Left forelimb (tissue), 1 donor: ENCODE results near the gene UPF1.

Source experiments
- DNase-seq: peaks from one replicate; pipeline ENCODE4 v3.0.0-alpha.2; 2018; ENCODE audit warnings: low spot score

Gene UPF1

DNA sequence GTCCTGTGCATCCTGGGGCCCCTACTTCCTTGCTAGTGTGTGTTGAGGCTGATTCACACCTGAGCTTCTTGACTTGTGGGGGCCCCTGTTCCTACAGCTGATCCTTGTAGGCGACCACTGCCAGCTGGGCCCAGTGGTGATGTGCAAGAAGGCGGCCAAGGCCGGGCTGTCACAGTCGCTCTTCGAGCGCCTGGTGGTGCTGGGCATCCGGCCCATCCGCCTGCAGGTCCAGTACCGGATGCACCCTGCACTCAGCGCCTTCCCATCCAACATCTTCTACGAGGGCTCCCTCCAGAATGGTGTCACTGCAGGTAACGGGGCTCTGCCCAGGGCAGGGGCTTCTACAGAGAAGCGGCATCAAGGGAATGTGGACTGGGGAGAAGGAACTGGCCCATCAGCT is 25.5 kb downstream of the UPF1 start:
- DNase-seq: no peak

DNA sequence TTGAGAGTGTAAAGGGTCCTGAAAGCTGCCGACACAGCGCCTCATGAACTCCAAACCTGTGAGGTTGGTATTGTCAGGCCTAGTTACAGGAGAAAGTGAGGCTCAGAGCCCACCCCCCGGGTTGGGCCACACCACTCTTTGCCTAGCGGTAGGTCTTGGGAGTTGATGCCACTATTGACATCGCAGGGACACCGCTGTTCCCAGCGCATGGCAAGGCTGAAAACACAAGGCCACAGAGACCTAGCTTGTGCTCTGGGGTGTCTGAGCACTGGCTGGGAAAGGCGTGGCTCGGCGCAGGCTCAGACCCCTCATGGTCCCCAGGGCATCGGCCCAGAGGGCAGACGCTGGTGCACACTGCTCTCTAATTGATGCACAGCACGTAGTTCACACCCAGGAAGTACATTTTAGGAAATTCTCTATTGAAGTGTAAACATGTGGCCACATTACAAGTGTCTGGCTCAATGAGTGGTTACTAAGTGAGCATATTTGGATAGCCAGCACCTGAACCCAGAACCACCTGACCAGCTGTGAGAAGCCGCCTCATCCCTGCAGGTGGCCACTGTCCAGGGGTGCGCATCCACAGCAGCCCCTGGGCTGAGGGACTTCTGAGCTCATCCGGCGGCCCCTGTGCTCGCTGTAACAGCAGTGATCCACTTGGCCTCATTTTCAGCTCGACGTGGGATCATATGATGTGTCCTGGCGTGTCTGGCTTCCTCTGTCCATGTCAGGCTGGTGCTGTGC is 27.3 kb downstream of the UPF1 start:
- DNase-seq: no peak

DNA sequence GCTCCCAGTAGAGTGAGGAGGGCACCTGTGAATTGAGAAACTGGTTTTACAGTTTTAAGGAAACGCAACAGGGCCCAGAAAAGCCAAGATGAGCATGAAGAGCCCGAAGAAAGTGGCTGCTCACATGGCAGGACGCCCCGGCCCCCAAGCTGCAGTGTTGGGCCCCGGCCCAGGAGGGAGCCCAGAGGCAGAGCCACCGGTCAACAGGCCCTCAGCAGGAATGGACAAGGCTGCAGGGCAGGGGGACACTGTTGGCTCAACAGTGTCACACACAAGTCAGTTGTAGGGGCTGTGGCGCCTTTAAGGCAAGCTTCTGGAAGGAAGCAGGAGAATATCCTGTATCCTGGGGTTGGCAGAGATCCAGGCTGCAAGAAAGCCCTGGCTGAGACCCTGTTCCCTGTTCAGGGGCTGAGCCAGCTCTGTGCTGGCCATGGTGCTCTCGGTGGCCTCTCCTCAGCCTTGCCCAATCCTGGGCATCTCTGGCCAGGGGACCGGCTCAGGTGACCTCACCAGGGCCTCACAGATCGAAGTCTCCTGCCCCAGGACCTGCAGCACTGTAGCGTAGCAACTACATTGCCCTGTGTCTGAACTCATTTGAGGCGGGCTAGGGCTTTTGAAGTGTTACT is 28.0 kb downstream of the UPF1 start:
- DNase-seq: no peak

DNA sequence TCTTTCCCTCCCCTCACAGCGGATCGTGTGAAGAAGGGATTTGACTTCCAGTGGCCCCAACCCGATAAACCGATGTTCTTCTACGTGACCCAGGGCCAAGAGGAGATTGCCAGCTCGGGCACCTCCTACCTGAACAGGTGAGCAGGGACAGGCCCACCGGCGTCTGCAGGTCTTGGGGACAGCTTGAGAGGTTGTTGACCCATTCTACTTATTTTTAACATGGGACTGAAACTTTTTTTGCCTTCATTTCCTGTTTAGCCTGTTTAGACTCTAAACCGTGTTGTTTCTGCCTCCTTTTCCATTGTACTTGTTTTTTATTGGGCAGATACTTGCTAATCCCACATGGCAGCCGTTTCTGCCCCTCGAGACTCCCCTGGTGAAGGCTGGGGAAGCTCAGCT is 28.5 kb downstream of the UPF1 start:
- DNase-seq: no peak

DNA sequence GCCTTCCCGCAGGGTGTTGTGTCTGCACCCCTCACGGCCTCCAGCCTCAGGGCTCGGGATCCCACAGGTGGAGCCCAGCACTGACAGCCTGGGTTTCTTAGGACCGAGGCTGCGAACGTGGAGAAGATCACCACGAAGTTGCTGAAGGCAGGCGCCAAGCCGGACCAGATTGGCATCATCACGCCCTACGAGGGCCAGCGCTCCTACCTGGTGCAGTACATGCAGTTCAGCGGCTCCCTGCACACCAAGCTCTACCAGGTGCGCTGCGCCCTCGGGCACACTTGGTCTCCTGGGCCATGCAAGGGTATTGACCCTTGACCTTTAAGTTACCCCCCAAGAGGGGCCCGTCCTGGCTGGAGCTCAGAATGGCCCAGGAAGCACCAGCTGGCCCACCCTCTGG is 29.0 kb downstream of the UPF1 start:
- no peak for DNase-seq

DNA sequence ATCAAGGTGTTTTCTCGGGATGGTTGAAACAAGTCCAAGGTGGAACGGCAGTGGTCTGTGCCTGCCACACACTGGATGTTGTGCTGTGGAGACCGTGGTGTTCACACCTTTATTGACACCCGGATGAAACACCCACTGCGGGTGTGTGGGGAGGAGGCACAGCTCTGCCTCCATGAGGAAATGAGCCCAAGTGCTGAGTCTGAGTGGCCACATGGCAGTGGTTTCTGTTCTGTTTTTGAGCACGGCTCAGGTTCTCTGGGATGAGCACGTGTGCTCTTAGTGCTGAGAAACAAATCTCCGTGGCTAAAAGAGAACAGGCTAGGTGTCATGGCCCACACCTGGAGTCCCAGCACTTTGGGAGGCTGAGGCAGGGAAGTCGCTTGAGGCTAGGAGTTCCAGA is 29.5 kb downstream of the UPF1 start:
- no peak for DNase-seq

DNA sequence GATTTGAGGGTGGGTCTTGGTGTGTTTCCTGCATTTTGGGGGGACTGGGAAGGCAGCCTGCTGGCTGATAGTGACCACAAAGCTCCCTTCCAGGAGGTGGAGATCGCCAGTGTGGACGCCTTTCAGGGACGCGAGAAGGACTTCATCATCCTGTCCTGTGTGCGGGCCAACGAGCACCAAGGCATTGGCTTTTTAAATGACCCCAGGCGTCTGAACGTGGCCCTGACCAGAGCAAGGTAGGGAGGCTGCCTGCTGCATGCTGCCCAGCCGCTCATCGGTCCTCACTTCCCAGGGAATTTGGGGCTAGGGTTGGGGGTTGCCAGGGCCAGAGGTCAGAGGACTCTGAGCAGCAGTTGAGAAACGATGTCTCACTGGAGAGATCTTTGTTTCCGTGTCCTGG is 30.2 kb downstream of the UPF1 start:
- DNase-seq: no peak

DNA sequence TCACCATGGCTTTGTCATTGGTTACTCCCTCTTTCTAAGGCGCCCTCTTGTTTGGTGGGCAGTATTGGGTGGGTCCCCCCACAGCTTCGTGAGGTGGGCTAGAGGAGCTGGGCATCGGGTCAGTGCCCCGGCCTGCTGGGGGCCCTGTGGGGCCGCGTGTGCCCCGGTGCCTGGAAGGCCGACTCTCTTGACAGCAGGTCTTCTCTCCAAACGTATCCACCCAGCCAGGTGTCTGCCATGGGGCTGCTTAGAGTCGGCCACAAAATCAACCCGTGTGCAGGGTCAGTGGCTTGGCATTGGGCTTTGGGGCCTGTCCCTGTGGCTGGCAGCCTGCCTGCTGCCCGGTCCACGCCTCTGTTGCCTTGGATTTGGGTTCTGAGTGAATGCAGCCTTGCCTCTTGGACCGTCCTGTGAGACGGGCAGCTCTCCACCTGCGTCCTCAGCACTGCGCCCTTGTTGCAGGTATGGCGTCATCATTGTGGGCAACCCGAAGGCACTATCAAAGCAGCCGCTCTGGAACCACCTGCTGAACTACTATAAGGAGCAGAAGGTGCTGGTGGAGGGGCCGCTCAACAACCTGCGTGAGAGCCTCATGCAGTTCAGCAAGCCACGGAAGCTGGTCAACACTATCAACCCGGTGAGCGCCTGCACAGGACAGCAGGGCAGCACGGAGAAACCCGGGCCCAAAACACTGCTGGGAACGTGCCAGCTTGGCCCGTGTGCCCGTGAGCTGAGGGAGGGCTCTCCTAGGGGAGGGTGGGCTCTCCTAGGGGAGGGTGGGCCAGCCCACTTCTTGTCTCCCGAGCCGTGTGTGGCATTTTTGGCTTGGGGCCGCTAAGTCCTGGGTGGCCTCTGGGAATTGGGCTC is 31.4 kb downstream of the UPF1 start:
- DNase-seq: no peak

DNA sequence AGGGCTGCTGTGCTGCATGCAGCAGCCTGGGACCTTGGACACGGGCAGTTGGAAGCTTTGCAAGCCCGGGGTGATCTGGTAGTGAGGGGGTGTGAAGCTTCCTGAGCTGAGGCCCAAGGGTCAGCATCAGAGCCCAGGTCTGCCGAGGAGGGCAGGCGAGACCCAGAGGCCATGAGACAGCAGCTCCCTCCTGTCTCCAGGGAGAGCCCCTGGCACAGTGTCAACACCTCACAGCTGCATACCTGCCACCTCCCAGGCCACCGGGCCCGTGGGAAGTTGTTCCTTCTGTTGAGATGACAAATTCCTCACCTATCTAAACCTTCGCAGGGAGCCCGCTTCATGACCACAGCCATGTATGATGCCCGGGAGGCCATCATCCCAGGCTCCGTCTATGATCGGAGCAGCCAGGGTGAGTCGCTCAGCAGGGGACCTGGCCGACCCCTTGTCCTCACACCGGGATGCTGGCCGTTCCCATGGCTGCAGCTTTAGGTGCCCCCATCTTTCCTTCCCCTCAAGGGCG is 32.1 kb downstream of the UPF1 start:
- DNase-seq: no peak

DNA sequence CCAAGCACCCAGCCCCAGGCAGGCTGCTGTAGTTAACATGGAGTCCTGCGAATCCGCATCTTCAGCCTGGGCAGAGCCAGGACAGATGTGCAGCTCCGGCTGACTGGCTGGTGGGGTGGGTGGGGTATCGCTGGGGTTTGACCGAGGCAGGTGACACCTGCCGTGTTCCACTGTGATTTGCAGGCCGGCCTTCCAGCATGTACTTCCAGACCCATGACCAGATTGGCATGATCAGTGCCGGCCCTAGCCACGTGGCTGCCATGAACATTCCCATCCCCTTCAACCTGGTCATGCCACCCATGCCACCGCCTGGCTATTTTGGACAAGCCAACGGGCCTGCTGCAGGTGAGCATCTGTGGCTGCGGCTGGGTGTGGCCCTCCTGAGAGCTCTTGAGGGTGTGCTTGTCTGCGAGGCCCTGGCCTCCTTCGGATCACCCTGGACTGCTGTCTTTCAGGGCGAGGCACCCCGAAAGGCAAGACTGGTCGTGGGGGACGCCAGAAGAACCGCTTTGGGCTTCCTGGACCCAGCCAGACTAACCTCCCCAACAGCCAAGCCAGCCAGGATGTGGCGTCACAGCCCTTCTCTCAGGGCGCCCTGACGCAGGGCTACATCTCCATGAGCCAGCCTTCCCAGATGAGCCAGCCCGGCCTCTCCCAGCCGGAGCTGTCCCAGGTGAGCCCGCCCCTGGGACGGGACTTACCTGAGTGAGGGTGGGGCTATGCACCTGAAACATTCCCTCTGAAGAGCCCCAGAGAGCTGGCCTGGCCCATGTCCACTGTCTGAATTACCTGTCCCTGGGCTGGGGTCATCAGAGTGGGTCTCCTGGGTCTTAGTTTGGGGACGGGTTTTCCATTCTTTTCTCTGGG is 33.6 kb downstream of the UPF1 start:
- DNase-seq: no peak

DNA sequence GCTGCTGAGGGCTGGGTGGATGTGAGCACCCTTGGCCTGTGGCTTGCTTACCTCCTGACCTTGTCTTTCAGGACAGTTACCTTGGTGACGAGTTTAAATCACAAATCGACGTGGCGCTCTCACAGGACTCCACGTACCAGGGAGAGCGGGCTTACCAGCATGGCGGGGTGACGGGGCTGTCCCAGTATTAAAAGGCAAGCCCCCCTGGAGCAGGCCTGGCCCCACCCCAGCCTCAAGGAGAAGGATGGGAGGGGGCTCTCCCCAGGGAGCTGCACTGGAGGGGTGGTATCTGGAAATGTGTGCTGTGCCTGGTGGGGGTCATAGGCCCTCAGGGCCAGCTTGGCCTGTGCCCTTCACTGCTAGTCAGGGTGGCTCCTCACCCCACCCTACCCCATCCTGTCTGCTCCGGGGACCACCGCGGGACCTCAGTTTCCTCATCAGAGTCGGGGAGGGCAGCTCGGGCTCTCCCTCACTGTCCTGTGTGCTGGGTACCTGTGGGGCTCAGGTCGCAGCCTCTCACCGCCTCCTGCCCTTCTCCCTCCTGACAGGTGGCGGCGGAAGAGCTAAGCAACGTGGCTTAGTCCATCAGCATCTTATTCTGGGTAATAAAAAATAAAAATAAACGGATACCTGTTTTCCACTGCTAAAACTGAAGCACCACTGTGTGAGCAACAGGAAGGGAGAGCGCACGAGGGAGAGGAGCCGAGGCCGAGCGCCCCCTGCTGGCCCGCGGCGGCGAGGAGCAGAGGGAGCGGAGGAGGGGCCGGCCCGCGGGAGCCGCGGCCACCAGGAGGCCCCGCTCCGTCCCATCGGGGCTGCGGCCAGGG is 34.4 kb downstream of the UPF1 start:
- DNase-seq: no peak

DNA sequence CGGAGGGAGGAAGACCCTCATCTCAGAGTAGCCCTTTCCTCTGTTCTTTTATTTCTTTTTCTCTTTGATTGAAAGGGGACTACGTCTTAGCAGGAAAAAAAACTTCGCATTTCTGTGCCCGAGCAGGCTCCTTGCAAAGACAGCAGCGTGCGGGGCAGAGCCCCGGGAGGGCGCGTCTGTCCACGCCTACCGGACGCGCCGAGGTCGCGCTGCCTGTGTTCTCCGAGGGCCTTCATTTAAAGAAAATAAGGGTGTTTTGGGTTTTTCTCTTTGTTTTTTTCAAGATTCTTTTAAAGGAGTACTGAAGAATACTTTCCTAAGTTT is 35.0 kb downstream of the UPF1 start:
- DNase-seq: no peak

DNA sequence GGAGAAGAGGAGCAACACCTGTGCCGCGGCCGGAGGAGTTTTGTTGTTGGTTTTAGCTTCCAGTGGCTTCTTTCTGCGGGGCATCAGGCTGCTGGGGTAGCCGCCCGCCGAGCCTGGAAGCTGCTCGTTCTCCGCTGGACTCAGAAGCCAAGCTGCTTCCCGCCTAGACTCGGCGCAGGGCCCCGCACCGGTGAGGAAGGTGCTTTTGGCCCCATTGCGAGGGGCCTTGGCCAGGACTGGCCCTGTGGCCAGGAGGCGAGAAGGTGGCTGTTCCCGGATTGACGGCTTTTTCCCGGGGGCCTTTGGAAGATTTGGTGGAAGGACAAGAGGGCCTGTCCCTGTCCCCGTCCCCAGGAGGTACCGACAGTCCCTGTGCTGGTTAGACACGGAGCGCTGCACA is 35.4 kb downstream of the UPF1 start:
- no peak for DNase-seq

DNA sequence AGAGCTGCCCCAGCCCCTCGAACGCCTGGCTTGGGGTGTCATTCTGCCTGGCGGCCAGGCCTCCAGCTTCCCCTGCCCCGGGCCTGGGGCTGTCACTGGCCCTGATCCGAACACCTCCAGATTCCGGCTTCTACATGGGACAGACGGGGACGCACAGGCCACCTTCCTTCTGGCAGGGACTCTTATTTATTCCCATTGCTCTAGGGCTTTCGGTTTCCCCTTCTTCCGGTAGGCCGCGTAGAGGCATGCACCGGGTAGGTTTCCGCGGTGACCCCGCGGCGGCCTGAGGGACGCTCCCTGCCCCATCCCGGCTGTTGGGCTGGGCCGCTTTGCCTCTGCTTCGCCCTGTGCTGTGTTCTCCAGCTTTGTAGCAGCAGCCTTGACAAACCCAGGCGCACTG is 36.0 kb downstream of the UPF1 start:
- DNase-seq: no peak

DNA sequence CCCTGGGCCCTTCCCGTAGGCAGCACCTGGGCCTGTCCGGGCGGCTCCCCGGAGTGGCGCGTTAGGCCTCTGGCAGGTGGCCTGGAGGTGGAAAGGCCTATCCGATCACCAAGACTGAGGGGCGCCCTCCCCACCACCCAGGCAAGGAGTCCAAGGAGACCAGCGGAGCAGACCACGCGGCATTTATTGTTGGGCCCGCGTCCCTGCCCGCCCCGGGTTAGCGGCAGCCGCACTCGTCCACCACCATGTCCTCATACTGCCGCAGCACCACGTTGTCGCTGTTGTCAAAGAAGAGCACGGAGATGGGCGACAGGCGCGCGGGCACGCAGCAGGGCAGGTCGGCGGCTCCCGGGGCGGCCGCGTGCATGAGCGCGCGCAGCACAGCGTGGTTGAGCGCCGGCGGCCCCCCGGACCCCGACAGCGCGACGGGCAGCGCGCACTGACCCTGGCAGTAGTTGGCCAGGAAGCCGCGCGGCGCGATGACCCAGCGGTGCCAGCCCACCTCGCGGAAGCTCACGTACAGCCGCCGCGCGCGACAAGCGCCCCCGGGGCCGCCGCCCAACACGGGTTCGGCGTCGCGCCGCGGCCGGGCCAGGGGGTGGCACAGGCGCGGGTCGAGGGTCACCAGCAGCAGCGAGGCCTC is 36.7 kb downstream of the UPF1 start:
- DNase-seq: no peak

DNA sequence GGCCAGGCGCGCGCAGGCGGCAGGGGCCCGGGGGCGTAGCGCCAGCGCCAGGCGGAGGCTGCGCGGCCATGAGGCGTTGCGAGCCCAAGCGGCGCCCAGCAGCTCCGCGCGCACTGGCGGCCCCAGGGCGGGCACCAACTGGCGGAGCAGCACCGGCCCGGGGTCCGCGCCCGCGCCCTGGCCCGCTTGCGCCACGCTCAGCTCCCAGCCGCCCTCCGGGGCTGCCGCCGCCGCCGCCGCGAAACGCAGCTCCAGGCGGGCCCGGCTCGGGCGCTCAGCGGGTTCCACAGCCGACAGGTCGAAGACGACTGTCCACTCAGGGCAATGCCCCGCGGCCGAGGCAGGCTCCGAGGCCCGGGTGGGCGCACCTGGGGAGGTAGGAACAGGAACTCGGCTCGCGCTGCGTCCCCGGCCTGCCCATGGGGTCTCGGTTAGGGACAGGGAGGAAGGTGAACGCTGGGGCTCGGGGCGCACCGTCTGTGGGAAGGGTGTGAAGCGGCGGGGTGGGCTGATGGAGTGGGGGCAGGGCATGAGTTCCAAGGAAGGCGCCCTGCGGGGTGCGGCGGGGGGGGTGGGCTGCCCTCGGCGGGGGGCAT is 37.4 kb downstream of the UPF1 start:
- no peak for DNase-seq

DNA sequence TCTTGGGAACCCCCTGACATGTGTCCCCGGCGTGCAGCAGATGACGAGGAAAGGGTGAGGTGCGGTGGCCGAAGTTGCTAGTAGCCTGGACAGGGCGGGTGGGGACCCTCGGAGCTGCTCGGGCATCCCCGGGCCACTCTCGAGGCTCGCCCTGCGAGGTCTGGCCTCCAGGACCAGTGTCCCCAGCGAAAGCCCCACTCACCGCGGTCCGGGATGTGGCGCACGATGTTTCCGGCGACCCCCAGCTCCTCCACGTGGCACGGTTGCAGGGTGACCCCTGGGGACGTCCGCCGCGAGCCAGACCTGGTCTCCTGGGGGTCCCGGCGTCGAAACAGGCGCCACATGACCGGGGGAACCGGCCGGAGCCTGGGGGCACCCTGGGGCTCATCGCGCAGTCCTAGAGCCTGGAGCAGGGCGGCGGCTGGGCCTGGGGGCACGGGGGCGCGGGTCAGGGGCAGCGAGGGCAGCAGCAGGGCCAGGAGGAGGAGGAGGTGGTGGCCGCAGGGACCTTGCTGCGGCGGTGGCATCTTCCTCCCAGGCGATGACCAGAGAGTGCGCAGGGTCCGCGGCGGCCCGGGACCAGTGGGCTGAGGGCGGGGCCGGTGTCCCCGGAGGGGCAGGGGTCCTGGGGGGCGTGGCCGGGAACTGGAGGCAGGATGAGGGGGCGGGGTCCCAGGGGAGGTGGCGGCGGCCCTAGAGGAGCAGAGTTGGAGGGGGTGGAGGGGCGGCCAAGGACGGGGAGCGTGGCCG is 38.2 kb downstream of the UPF1 start:
- DNase-seq: no peak

DNA sequence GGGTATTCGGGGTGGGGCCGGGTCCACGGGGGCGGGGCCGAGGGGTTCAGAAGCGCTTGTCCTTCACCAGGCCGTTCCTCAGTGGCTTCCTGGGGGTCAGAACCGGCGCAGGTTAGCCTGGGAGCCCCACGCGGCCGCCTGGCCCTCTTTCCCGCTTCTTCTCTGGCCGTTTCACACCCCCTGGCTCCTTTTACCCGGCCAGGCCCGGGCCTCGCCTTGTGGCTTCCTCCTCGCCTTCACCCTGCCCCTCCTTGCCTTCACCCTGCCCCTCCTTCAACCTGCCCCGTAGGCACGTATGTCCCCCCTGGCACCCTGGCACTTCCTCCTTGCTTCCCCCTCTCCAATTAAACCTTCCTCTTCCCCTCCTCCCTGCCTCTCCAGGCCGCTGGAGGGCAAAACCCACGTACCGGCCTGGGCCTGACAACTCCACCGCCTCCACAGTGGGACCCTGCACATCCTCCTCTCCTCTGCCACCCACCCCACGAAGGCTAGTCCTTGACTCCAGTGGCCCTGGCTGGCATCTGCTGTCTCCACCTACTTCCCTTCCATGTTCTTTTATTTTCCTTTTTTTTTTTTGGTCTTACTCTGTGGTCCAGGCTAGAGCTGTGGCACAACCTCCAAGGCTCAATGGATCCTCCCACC is 38.9 kb downstream of the UPF1 start:
- DNase-seq: no peak

DNA sequence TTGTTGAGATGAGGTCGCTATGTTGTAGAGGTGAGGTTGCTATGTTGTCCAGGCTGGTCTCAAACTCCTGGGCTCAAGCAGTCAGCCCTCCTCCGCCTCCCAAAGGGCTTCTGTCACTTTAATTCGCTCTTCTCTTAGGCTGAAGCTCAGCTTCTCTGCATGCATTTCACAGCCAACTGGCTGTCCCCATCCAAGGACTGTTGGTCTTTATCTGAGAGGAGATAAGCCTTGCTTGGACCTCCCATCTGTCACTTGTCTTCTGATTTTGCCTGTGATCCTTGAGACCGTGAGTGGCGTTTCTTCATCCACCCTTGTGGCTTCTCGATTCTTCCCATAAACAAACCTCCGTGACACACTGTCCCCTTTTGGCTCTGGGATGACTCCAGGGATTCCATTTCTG is 39.8 kb downstream of the UPF1 start:
- no peak for DNase-seq
